GM18511 (cell line): ENCODE measurements around the gene TCF12.

ENCODE experiments used
- ATAC-seq: cut with Tn5 transposase; IDR thresholded peaks from one replicate; pipeline ENCODE4 v1.9.1; 2021; ENCODE audit warnings: mild to moderate bottlenecking, moderate library complexity; ENCODE audit not compliant: unreplicated experiment

The TCF12 gene

DNA sequence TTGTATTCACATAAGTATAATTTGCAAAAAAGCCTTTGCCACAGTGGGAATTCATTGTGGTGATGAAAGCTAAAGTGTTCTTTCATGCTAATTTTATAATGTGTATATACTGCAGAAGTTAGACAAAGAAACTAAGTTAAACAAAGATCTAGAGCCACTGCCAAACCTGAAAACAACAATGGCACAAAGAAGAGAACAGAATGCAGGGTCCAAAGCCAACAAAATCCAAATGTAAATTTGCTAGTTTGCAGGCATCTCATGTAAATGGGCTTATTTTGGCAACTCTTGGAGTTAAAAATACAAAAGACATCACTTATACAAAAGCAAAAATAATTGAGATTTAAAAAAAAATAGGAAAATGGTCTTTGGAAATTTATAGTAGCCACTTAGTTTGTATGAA is 123.0 kb downstream of the TCF12 start:
- no peak for ATAC-seq

DNA sequence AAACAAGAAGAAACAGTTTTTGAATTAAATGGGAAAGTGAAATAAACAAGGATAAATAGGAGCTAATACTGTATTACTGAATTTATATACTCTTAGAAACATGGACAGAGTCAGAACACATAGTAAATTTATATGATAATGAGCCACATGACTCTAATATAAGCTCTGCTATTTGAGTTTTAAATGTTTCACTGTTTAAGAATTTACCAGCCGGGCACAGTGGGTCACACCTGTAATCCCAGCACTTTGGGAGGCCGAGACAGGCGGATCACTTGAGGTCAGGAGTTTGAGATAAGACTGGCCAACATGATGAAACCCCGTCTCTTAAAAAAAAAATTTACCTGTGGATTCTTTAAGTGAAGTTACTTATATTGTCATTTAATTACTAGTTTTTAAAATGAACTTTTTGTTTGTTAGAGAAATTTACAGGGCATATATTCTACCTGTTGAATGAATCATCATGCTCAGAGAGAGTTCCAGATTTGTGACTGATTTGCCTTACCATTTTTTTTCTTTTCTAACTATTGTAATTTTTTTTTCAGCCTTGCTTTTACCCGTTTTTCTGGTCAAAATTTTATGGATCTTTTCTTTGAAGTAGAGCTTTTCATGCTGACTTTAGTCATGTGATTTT is 125.7 kb downstream of the TCF12 start:
- no peak for ATAC-seq

DNA sequence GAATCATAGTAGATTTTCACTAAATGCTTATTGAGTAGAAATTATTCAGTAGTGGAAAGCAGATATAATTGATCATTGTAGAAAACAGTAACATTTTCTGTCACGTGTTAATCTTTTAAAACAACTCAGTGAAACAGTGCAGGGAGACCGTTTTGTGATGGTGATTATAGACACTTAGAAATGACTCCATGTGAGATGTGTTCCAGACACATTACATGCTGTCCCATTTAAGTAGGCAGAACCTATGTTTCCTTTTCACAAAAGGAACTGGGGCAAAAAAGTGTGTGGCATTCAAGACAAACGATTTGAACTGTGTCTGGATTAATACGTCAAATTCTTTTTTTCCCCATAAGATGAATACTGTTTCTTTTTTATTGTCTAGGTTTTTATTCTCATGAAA is 126.5 kb downstream of the TCF12 start:
- no peak for ATAC-seq

GRCh38 chr15:57045741-57046382 is 127.4 kb downstream of the TCF12 start:
- peak; percentile 94 for ATAC-seq

DNA sequence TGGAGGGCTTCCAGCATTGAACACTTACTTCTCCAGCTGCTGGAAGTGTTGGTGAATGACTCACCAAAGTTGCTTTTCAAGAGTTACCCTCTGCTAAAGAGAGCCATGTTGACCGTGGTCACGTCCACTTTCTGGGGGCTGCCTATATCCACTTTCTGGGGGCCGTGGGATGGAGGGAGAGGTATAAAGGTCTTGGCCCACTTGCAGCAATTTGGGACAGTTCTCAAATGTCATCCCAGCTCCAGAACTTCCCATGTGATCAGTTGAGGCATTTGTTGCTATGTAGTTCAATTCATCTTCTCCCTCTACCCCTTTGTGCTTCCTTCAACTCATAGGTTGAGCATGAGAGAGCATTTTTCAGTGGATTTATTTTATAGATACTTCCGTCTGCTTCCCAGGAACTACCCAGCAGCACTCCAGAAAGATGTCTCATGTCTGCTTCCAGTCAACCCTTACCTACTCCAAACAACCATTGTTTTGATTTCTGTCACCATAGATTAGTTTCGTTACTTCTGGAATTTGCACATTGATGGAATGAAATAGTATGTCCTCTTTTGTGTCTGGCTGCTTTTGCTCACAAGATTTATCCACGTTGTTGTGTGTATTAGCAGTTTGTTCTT is 130.6 kb downstream of the TCF12 start:
- ATAC-seq, result no peak

GRCh38 chr15:57053470-57053869 is 135.0 kb downstream of the TCF12 start:
- ATAC-seq, result no peak

DNA sequence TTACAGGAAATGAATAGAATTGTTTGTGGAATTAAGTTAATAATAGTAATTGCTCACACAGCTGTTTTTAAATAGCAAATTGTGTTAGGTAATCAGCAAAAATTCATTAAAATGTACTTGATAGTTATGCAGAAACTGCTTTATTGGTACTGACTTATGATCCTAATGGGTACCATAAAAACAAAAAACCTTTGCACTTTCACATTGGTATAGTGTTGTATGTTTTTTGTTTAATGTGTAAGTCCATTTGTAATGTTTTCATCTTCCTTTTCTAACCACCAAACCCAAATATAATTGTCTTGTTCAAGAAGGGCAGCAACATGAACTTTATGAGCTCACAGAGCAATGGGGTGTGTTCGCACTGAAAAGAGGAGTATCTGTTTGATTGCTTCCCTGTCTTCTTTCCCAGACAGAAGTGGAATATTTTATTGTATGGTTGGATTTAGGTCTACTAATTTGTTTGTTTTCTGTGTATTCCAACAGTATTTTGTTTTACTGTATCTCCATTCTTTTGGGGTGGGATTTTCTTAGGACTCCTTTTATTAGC is 135.8 kb downstream of the TCF12 start:
- no peak for ATAC-seq

GRCh38 chr15:57056357-57056756 is 137.9 kb downstream of the TCF12 start:
- ATAC-seq, result no peak

DNA sequence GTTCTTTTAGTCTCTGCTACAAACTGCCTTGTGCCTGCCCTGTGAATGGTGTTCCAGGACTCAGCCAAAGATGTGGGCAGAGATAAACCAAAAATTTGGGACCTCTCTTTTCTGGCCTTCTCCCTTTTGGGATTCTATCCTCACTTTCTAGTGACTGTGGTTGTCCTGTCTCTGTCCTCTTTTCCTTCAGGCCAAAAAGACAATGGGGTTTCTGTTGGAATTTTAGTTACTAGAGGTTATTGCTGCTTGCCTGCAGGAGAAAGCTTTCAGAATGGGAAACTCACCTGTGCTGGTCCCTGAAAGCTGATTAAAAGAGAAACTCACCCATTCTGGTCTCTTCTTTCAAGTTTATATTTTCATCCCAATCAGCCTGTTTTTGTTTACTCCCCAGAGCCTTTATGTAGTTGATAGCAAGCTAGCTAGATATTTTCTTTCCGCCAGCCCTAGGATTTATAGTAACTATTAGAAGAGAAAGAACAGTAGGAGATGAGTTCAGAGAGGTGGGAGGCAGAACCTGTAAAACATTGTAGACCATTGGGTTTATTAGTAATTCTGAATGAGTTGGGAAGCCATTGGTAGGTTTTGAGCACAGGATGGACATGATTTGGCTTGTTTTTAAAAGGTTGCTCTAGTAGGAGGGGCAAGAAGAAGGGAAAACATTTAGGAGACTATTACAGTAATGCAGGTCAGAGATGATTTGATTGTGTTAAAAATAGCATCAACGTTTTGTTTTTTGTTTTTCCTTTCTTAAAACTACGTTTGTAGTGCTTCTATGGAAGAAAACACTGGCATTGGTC is 138.9 kb downstream of the TCF12 start:
- ATAC-seq, result no peak

GRCh38 chr15:57059026-57059660 is 140.7 kb downstream of the TCF12 start:
- ATAC-seq, result no peak

DNA sequence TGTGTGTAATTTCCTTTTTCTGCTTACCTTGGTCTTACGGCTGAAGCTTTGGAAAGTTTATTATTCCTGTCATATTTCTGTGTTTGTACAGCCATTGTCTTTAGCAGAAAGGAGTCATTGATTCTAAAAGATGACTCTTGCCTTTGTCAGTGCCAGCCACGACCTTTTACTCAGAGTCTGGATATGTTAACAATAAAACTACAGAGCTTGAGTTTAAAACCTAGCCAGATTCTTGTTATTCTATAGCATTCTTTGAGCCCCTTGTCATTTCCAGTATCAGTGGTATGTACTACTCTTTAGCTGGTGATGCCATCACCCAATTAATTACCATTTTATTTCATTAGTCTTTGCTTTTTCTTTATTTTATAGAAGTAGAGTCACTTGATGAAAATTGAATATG is 142.4 kb downstream of the TCF12 start:
- no peak for ATAC-seq

DNA sequence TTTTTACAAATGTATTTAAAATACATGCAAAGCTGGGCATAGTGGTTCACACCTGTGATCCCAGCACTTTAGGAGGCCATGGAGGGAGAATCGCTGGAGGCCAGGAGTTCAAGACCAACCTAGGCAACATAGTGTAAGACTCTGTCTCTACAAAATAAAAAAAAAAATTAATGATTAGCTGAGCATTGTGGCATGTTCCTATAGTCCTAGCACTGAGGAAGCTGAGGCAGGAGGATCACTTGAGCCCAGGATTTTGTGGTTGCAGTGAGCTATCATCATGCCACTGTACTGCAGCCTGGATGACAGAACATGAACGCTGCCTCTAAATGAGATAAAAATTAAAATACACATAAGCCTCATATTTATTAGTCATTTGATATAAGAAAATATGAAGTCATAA is 142.8 kb downstream of the TCF12 start:
- ATAC-seq, result no peak

DNA sequence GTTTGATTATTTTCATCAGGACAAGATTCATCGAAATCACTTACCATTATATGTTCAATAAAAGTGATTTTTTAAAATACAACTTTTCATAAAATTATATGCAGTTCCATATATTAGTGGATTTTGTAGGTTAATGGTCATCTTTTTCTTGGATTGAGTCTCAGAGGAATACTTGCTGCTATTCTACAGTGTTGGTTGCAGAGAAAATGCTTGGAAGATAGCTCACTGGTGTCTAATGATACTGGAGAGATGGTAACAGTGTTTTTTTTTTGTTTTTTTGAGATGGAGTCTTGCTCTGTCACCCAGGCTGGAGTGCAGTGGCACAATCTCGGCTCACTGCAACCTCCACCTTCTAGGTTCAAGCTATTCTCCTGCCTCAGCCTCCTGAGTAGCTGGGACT is 143.3 kb downstream of the TCF12 start:
- ATAC-seq, result no peak

GRCh38 chr15:57064033-57064432 is 145.6 kb downstream of the TCF12 start:
- ATAC-seq, result no peak

DNA sequence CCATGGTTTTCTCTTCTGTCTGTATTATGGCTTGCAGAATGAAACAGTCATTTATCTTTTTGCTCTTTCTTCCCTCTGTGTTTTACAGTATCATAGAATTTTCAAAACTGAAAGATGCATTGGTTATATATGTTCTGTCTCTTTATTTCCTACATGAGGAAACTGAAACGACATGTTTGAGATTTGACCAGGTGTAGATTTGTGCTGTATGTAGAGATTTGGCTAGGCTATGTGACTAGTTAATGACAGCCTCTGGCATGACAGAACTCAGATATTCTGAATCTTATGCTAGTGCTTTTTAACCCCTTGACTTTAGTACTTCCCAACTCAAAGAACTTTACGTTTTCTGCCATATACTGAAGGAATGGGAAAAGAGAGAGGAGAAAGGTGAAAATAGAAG is 151.0 kb downstream of the TCF12 start:
- no peak for ATAC-seq

DNA sequence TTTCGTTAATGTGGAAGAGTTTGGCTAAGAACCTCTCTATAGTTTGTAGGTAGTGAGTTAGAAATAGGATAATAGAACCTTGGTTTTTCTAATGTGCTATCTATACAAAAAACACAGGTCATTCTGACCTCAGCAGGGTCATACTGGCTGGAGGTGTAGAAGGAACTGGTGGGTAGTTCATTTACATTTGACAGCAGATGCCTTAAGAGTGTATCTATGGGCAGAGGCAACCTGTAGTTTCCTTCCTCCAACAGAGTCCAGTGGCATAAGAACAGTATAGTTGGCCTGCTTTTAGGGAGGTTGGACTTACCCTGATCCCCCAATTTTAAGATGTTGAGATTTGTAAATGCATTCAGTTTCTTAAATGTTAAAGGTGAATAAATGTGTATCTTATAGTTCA is 152.2 kb downstream of the TCF12 start:
- ATAC-seq, result no peak

DNA sequence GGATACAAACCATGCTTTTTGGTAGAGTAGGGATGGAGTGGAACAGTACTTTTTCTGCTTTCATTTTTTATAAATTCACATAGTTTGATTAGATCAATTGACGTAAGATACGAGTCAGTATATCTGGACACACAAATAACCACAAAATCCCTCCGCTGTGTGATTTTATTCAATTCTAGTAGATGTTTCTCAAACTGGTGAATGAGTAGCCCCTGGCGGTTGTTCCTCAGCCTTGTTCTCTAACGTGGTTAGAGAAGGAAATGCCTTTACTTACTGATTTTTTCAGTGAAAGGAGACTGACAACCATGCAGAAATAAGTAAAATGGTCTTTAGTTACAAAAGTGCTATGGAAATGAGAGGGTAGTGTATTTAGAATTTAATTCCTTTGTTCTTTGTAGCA is 161.0 kb downstream of the TCF12 start:
- ATAC-seq, result no peak

DNA sequence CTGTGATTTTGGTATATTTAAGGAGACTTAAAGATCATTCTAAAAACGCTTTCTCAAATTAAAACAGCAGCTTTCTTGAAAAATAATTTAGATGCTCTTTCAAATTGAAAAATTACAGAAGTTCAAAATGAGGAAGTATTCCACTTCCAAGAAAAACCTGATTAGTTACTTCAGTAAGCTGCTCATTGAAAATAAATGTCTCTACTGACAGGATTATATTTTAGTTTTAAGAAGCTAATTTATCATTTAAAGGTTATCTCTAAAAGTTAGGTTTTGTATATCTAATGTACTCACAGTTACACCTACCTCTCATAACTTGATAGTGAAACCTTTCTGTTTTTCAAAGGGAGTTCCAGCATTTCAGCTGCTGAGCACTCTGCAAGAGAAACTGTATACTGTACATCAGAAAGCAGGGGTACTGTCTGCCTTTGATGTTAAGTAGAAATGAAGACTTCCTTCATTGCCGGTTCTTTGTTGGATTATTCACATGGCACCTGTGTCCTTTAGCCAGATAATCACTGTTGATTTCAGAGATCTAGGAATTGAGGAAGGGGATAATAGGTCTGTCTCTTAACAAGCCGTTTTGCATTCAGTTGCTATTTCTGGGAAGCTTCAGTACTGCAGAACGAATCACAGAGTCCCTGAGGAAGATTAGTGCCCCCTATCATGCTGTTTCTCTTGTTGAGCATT is 161.6 kb downstream of the TCF12 start:
- no peak for ATAC-seq

- no peak for ATAC-seq
These were observed 163.7 kb downstream of the TCF12 start for GRCh38 chr15:57082054-57082728.

GRCh38 chr15:57084192-57084591 is 165.7 kb downstream of the TCF12 start:
- ATAC-seq, result no peak
